Calu3 (cell line): Measurements from ENCODE around the gene PCDHA1. TPM values are rescaled to one million over a fixed set of nuclear protein-coding genes. Genes with fewer than 3 reads are reported as not detected.
"Not testable (repeated sequence)": the region's sequence is repeated elsewhere in the genome, so short reads cannot be mapped to it uniquely, and the experiment has no call there.

Source experiments
- BruUV-seq: library from RNA; stranded (reverse); fragments of 400-500 nt; replicated peaks from 2 replicates; lab custom pipeline; 2021; lab: Mats Ljungman, UMichigan
- CTCF ChIA-PET: fragments of 300-600 bp; sonication (Branson Sonifier 250); formaldehyde crosslinking; loops from one replicate; lab custom pipeline; 2022; ENCODE audit warnings: antibody characterized with exemption; lab: Charles Lee
- DNase-seq: peaks from one replicate; pipeline ENCODE4 v3.0.0; 2022
- H3K27ac Mint-ChIP-seq: one replicate; pipeline ENCODE4 v1.8.0; 2022; ENCODE audit warnings: mixed read lengths; ENCODE audit not compliant: unreplicated experiment
- H3K27me3 Mint-ChIP-seq: one replicate; pipeline ENCODE4 v1.8.0; 2022; ENCODE audit warnings: mixed read lengths; ENCODE audit not compliant: unreplicated experiment
- H3K36me3 Mint-ChIP-seq: one replicate; pipeline ENCODE4 v1.8.0; 2022; ENCODE audit warnings: mild to moderate bottlenecking, moderate library complexity, mixed read lengths; ENCODE audit not compliant: insufficient read depth, unreplicated experiment
- H3K4me1 Mint-ChIP-seq: one replicate; pipeline ENCODE4 v1.8.0; 2022; ENCODE audit warnings: mild to moderate bottlenecking, low read depth, mixed read lengths; ENCODE audit not compliant: unreplicated experiment
- H3K4me3 Mint-ChIP-seq: one replicate; pipeline ENCODE4 v1.8.0; 2022; ENCODE audit warnings: mild to moderate bottlenecking, low read depth, moderate library complexity, mixed read lengths; ENCODE audit not compliant: unreplicated experiment
- H3K9me3 Mint-ChIP-seq: one replicate; pipeline ENCODE4 v1.8.0; 2022; ENCODE audit warnings: low read depth, mixed read lengths; ENCODE audit not compliant: unreplicated experiment
- intact Hi-C: fragments of 100-400 bp; cut with micrococcal nuclease; formaldehyde crosslinking; loops from one replicate; pipeline ENCODE4 v1.10.0; 2022; ENCODE audit not compliant: unreplicated experiment
- total RNA-seq: library from RNA; stranded (reverse); gene quantifications from 2 replicates; pipeline ENCODE4 v1.2.3, GENCODE V29; 2022
- TF ChIP-seq, protein P1 (sequence below): fragments of 200-600 bp; IDR thresholded peaks from one replicate; pipeline ENCODE4 v1.8.0; 2022; ENCODE audit warnings: antibody characterized with exemption; ENCODE audit not compliant: unreplicated experiment

PCDHA1 gene
- total RNA-seq, 1 experiment from 2014 or later, result 0.83 TPM

DNA sequence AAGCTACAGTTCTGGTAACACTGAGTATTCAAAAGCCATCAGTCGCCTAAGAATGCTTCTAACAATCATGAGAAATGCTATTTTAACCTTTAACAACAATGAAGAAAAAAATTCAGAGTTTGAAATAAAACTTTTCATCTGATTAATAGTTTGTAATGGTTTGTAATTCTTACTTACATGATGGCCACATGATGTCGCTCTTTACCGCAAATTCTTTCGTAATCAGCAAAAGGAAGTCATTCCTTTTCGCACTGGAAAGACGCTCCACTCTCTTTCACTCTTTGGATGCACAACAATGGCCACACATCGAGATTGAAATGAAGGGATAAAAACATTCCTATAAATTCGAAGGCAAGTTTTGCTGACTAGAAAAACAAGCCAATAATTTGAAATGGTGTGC is 48.1 kb downstream of the PCDHA1 start, which contains the start of gene PCDHA7:
Gene PCDHA7, plus strand, starts transcription at position 277 of the 400 bp plus-strand sequence. Its CDS starts 115 bp downstream, at position 392.
- Mint-ChIP-seq H3K9me3 (peaks cover 13% of the 10 kb centered on the region), H3K4me1 (no peaks in the 10 kb centered on the region), H3K27ac (no peak within 1 kb of the TSS), H3K27me3 (no peaks in the 10 kb centered on the region), H3K36me3 (peaks cover 4% of the 10 kb centered on the region), H3K4me3 (no peak within 1 kb of the TSS)
- BruUV-seq, result no TSS peak
- CTCF ChIA-PET, result no interaction called here
- no peak for DNase-seq
- intact Hi-C loops, result no loop called here
- TF ChIP-seq, protein P1, sequence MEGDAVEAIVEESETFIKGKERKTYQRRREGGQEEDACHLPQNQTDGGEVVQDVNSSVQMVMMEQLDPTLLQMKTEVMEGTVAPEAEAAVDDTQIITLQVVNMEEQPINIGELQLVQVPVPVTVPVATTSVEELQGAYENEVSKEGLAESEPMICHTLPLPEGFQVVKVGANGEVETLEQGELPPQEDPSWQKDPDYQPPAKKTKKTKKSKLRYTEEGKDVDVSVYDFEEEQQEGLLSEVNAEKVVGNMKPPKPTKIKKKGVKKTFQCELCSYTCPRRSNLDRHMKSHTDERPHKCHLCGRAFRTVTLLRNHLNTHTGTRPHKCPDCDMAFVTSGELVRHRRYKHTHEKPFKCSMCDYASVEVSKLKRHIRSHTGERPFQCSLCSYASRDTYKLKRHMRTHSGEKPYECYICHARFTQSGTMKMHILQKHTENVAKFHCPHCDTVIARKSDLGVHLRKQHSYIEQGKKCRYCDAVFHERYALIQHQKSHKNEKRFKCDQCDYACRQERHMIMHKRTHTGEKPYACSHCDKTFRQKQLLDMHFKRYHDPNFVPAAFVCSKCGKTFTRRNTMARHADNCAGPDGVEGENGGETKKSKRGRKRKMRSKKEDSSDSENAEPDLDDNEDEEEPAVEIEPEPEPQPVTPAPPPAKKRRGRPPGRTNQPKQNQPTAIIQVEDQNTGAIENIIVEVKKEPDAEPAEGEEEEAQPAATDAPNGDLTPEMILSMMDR, result no peak

DNA sequence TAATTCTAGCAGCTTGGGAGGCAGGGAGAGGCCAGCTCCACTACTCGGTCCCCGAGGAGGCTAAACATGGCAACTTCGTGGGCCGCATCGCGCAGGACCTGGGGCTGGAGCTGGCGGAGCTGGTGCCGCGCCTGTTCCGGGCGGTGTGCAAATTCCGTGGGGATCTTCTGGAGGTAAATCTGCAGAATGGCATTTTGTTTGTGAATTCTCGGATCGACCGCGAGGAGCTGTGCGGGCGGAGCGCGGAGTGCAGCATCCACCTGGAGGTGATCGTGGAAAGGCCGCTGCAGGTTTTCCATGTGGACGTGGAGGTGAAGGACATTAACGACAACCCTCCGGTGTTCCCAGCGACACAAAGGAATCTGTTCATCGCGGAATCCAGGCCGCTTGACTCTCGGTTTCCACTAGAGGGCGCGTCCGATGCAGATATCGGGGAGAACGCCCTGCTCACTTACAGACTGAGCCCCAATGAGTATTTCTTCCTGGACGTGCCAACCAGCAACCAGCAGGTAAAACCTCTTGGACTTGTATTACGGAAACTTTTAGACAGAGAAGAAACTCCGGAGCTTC is 48.6 kb downstream of the PCDHA1 start:
- H3K4me3 Mint-ChIP-seq, H3K27me3 Mint-ChIP-seq, H3K36me3 Mint-ChIP-seq, CTCF ChIA-PET, DNase-seq, H3K4me1 Mint-ChIP-seq, H3K27ac Mint-ChIP-seq, BruUV-seq, intact Hi-C loops: not testable (repeated sequence)
- peaks cover 14% of the 10 kb centered on the region for H3K9me3 Mint-ChIP-seq

DNA sequence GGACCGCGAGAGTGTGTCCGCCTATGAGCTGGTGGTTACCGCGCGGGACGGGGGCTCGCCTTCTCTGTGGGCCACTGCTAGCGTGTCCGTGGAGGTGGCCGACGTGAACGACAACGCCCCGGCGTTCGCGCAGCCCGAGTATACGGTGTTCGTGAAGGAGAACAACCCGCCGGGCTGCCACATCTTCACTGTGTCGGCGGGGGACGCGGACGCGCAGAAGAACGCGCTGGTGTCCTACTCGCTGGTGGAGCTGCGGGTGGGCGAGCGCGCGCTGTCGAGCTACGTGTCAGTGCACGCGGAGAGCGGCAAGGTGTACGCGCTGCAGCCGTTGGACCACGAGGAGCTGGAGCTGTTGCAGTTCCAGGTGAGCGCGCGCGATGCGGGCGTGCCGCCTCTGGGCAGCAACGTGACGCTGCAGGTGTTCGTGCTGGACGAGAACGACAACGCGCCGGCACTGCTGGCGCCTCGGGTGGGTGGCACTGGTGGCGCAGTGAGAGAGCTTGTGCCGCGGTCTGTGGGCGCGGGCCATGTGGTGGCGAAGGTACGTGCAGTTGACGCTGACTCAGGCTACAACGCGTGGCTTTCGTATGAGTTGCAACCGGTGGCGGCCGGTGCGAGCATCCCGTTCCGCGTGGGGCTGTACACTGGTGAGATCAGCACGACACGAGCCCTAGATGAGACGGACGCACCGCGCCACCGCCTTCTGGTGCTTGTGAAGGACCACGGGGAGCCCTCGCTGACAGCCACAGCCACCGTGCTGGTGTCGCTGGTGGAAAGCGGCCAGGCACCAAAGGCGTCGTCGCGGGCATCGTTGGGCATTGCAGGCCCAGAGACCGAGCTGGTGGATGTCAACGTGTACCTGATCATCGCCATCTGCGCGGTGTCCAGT is 49.9 kb downstream of the PCDHA1 start:
- TF ChIP-seq, protein P1, result no peak
- no peak overlapping the region for H3K27ac Mint-ChIP-seq
- intact Hi-C loops, result no loop called here
- CTCF ChIA-PET, result no interaction called here
- H3K4me1 Mint-ChIP-seq, result no peaks in the 10 kb centered on the region
- no TSS peak for BruUV-seq
- DNase-seq, result no peak
- H3K27me3 Mint-ChIP-seq, result no peaks in the 10 kb centered on the region
- H3K36me3 Mint-ChIP-seq, result peaks cover 4% of the 10 kb centered on the region
- peaks cover 21% of the 10 kb centered on the region for H3K9me3 Mint-ChIP-seq
- no peak overlapping the region for H3K4me3 Mint-ChIP-seq

DNA sequence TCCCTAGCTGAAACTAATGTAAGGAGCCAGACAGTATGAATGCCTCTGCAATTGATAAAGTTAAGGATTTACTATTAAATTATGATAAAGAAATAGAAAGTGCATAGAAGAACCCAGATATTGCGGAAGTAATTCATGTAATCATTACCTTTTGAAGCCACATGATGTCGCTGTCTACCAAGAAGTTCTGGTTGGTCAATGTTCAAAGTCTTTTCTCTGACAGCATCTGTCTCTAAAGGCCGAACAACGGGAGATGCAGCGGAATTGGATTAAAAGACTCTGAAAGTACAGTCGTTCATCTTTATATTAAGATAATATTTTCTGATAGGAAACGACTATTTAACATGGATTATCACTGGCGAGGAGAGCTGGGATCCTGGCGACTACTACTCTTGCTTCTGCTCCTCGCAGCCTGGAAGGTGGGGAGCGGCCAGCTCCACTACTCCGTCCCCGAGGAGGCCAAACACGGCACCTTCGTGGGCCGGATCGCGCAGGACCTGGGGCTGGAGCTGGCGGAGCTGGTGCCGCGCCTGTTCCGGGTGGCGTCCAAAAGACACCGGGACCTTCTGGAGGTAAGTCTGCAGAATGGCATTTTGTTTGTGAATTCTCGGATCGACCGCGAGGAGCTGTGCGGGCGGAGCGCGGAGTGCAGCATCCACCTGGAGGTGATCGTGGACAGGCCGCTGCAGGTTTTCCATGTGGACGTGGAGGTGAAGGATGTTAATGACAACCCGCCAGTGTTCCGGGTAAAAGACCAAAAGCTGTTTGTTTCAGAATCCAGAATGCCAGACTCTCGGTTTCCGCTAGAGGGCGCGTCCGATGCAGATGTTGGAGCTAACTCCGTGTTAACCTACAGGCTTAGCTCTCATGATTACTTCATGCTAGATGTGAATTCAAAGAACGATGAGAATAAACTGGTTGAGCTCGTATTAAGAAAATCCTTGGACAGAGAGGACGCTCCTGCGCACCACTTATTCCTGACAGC is 55.3 kb downstream of the PCDHA1 start, which contains the start of gene PCDHA8:
Gene PCDHA8, plus strand, starts transcription at position 210 of the 985 bp plus-strand sequence. Its CDS starts 135 bp downstream, at position 345.
- CTCF ChIA-PET, result no interaction called here
- H3K36me3 Mint-ChIP-seq, result no peaks in the 10 kb centered on the region
- TF ChIP-seq, protein P1, result no peak
- H3K27ac Mint-ChIP-seq, result no peak within 1 kb of the TSS
- peaks cover 16% of the 10 kb centered on the region for H3K9me3 Mint-ChIP-seq
- DNase-seq, result no peak
- no peak within 1 kb of the TSS for H3K4me3 Mint-ChIP-seq
- no TSS peak for BruUV-seq
- intact Hi-C loops, result no loop called here
- H3K4me1 Mint-ChIP-seq, result no peaks in the 10 kb centered on the region
- no peaks in the 10 kb centered on the region for H3K27me3 Mint-ChIP-seq
